Bronchial epithelial cell (primary cell): ENCODE data around the gene DNAJB6. TPM values are rescaled to one million over a fixed set of nuclear protein-coding genes. Genes with fewer than 3 reads are reported as not detected.

Experiments used
- DNase-seq: peaks from one replicate; pipeline ENCODE4 v3.0.0-alpha.2; 2010; ENCODE audit warnings: low read depth
- FAIRE-seq: peaks from 2 replicates; lab custom pipeline; 2011; peaks lifted over from hg19 to GRCh38; lab: Jason Lieb, UNC
- H3K27me3 ChIP-seq: 2 replicates; pipeline ENCODE4 v1.5.1; 2011; ENCODE audit warnings: low read length; ENCODE audit not compliant: control insufficient read depth, insufficient read depth
- H3K36me3 ChIP-seq: 2 replicates; pipeline ENCODE4 v1.5.1; 2011; ENCODE audit warnings: low read length; ENCODE audit not compliant: control insufficient read depth, insufficient read depth
- H3K4me3 ChIP-seq: 2 replicates; pipeline ENCODE4 v1.5.1; 2011; ENCODE audit warnings: mild to moderate bottlenecking, low read depth, low read length, control low read depth
- total RNA-seq: library from RNA; depleted of rRNA; stranded (reverse); fragments of >200 nt; gene quantifications from 2 replicates; pipeline ENCODE4 v1.2.1, GENCODE V29; 2014
- TF ChIP-seq, protein P1 (sequence below): IDR thresholded peaks from 2 replicates; pipeline ENCODE4 v1.5.1; 2011; ENCODE audit warnings: mild to moderate bottlenecking, moderate library complexity, low read length, control low read depth, inconsistent platforms; ENCODE audit not compliant: insufficient read depth, severe bottlenecking

DNAJB6 gene
- total RNA-seq, 1 donor from 2014 or later: 87.9 TPM

DNA sequence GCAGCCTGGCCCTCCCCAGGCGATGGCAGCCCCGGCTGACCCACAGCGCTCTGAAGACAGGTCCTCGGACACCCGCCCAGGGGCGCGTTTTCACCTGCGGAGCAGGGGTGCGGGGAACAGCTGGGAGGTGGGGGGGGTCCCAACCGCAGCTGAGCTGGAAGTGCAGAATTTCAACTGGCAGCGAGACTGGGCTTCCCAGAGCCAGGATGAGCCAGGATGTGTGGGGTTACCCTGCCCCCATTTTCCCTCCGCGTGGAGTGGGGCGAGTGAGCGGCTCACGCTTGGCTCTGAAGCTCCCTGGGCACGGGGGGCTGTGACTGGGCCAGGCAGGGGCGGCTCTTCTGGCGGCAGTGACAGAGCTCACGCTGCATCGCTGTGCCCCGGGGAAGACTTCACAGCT is 70.2 kb downstream of the DNAJB6 start:
- no peak for DNase-seq
- no peak overlapping the region for H3K4me3 ChIP-seq
- FAIRE-seq: no peak
- TF ChIP-seq, protein P1, sequence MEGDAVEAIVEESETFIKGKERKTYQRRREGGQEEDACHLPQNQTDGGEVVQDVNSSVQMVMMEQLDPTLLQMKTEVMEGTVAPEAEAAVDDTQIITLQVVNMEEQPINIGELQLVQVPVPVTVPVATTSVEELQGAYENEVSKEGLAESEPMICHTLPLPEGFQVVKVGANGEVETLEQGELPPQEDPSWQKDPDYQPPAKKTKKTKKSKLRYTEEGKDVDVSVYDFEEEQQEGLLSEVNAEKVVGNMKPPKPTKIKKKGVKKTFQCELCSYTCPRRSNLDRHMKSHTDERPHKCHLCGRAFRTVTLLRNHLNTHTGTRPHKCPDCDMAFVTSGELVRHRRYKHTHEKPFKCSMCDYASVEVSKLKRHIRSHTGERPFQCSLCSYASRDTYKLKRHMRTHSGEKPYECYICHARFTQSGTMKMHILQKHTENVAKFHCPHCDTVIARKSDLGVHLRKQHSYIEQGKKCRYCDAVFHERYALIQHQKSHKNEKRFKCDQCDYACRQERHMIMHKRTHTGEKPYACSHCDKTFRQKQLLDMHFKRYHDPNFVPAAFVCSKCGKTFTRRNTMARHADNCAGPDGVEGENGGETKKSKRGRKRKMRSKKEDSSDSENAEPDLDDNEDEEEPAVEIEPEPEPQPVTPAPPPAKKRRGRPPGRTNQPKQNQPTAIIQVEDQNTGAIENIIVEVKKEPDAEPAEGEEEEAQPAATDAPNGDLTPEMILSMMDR: no peak
- no peaks in the 10 kb centered on the region for H3K27me3 ChIP-seq
- H3K36me3 ChIP-seq: peaks cover 2% of the 10 kb centered on the region

DNA sequence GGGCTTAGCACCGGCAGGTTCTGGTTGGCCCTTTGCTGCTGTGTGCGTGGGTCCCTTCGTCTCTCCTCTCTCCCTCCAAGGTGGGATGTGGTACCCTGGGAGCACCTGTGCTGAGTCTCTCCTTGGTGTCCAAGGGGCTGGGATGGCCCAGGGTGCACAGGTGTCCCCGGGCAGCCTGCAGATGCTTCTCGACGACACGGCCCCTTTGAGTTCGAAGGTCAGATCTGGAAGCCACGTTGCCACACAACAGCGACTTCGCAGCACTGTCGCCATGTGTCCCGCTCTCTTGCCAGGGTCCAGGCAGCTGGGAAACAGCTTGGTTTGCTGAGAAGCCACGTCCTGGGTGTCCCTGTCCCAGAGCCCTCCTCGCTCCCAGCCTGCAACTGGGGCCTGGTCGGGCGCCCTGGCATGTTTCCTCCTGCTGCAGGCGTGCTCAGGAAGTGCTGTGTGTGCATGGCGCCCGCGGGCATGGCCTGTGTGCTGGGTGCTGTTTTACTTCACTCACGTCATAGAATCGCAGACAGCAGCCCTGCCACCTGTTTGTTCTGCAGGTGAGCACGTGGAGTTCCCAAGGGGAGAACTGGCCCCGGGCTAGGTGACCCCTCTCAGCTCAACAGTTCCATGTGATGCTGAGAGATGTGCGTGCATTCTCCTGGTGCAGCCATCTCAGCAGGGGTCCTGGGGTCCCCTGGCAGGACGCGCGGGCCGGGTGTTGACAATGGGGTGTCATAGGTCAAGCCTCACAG is 70.9 kb downstream of the DNAJB6 start:
- FAIRE-seq (no peak), DNase-seq (no peak)
- H3K27me3 ChIP-seq: no peaks in the 10 kb centered on the region
- no peak overlapping the region for H3K4me3 ChIP-seq
- H3K36me3 ChIP-seq: peaks cover 2% of the 10 kb centered on the region
- TF ChIP-seq, protein P1: no peak

DNA sequence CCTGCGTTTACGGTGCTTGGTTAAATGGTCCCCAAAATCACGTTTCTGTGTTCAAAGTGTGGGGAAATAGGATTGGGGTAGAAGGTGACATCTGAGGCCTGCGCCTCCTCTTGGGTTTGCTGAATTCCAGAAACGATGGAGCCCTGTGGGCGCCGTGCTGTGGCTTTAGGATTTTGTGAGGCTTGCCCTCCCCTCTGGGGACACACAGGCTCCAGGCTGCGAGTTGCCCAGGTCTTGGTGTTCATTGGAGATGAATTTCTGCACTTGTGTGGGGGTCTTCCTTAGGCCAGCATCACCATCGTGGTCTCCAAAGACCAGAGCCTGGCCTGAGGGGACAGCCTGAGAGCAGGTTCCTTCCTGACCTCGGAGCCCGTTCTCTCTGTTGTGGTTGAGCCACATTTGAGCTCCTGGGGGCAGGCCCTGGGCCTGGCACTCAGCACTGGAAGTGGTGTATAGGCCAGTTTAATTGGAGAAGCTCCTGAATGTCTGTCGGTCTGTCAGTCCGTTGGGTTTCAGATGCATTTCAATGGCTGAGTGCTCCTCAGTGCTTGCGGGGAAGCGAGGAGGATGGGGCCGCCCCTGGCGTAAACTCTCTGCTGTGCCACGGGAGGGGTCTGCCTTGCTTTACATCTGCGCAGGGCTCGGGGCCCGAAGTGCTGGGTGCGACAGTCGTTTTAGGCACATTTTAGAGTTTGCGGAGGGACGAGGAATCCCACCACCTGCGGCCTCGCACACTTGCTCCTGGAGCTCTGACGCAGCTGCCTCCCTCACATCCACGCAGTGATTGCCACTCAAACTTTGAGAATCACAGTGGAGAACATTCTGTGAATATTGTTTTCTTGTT is 71.7 kb downstream of the DNAJB6 start:
- TF ChIP-seq, protein P1: no peak
- DNase-seq: no peak
- H3K36me3 ChIP-seq: peaks cover 2% of the 10 kb centered on the region
- no peaks in the 10 kb centered on the region for H3K27me3 ChIP-seq
- no peak overlapping the region for H3K4me3 ChIP-seq
- FAIRE-seq: no peak

DNA sequence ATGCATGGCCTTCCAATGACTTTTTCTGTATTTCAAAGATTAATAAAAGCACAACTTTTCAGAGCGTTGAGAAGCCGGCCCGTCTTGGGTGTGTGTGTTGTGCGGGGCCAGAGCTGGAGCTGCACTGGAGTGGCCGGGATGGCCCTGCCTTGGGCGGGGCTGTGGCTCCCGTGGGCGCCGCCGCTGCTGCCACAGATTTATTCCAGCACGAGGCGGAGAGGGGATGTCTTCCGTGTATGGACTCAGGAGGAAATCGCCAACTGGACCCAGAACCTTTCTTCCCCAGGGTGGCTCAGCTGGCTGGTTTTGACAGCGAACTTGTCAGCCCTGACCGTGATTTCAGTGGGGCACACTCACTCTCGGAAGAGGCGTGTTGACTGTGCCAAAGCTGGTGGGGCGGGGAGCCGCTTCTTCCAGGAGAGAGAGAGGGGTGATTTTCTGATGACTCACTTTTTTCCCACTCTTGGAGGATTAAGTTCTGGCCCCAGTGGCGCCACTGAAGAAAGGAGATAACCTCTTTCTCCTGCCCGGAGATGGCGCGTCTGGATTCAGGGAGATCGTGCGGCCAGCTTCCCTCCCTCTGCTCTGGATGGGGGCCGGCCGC is 72.4 kb downstream of the DNAJB6 start:
- peaks cover 2% of the 10 kb centered on the region for H3K36me3 ChIP-seq
- H3K27me3 ChIP-seq: no peaks in the 10 kb centered on the region
- FAIRE-seq (no peak), DNase-seq (no peak)
- no peak overlapping the region for H3K4me3 ChIP-seq
- TF ChIP-seq, protein P1: no peak

DNA sequence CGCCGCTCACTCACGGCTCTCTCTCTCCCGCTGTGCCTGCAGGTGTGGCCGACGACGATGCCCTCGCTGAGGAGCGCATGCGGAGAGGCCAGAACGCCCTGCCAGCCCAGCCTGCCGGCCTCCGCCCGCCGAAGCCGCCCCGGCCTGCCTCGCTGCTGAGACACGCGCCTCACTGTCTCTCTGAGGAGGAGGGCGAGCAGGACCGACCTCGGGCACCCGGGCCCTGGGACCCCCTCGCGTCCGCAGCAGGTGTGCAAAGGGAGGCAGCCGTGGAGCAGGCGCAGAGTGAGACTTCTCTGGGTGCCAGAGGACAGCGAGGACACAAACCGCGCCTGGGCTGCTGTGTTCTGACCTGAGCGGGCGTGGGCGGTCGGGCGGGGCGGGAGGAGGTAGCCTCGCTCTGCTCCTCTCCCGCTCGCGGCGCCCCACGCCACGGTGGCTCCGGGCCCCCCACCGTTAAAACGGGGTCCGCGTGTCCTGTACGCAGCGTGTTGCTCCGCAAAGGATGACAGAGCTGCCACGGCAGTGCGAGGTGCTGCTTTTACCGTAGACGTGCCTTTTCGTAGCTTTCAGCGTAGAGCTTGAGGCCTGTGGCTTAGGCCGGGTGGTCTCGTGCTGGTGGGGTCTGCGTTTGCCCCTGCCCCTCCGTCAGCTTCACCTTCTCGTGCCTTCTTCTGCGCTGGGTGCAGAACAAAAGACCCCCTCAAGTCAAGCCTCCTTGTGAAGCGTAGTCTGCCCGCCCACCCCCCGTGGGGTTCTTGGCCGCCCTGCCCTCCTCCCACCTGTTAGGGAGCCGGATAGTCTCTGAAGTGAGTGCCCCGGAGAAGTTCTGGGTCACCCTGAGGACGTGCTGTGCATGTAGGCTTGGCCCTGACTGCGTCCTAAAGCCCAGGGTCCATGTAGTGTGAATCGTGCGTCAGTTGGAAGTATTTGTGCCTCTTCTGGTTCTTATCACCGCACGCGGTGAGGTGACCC is 73.2 kb downstream of the DNAJB6 start:
- FAIRE-seq (no peak), DNase-seq (no peak)
- TF ChIP-seq, protein P1: no peak
- Histone ChIP-seq H3K4me3 (no peak overlapping the region), H3K27me3 (no peaks in the 10 kb centered on the region), H3K36me3 (peaks cover 4% of the 10 kb centered on the region)
